HG03575 (cell line): ENCODE results near the gene STYXL1.
"Not testable (repeated sequence)": the region's sequence is repeated elsewhere in the genome, so short reads cannot be mapped to it uniquely, and the experiment has no call there.

Experiments used
- ATAC-seq: cut with Tn5 transposase; IDR thresholded peaks from one replicate; pipeline ENCODE4 v1.9.1; 2021; ENCODE audit not compliant: unreplicated experiment, insufficient number of reproducible peaks, low FRiP score; ENCODE audit errors: extremely low read depth

The STYXL1 gene

GRCh38 chr7:76069238-76069638 lies 21.4 kb upstream of the STYXL1 start:
- ATAC-seq: no peak

- no peak for ATAC-seq
Measured at GRCh38 chr7:76066716-76067503, 19.1 kb upstream of the STYXL1 start.

GRCh38 chr7:76065016-76065612 lies 17.3 kb upstream of the STYXL1 start:
- ATAC-seq: no peak

GRCh38 chr7:76064208-76064970 lies 16.6 kb upstream of the STYXL1 start:
- no peak for ATAC-seq

- no peak for ATAC-seq
Measured at GRCh38 chr7:76063525-76063924, 15.7 kb upstream of the STYXL1 start.

GRCh38 chr7:76063114-76063513 lies 15.3 kb upstream of the STYXL1 start:
- ATAC-seq: no peak

GRCh38 chr7:76062254-76062653 lies 14.5 kb upstream of the STYXL1 start:
- no peak for ATAC-seq

GRCh38 chr7:76060842-76061241 lies 13.0 kb upstream of the STYXL1 start:
- no peak for ATAC-seq

- not testable (repeated sequence) for ATAC-seq
Measured at GRCh38 chr7:76058745-76059144, 10.9 kb upstream of the STYXL1 start.

GRCh38 chr7:76057813-76058145 lies 10.0 kb upstream of the STYXL1 start:
- ATAC-seq: no peak

GRCh38 chr7:76057103-76057812 lies 9.5 kb upstream of the STYXL1 start:
- ATAC-seq: no peak

GRCh38 chr7:76056241-76056640 lies 8.4 kb upstream of the STYXL1 start:
- no peak for ATAC-seq

GRCh38 chr7:76054123-76055120 lies 6.6 kb upstream of the STYXL1 start:
- no peak for ATAC-seq

GRCh38 chr7:76053461-76053860 lies 5.7 kb upstream of the STYXL1 start:
- no peak for ATAC-seq

- not testable (repeated sequence) for ATAC-seq
Measured at GRCh38 chr7:76052681-76053080, 4.9 kb upstream of the STYXL1 start.

GRCh38 chr7:76051840-76052239 lies 4.0 kb upstream of the STYXL1 start:
- ATAC-seq: no peak

GRCh38 chr7:76050545-76050944 lies 2.7 kb upstream of the STYXL1 start:
- ATAC-seq: no peak

GRCh38 chr7:76049295-76049694 lies 1.5 kb upstream of the STYXL1 start:
- no peak for ATAC-seq

- no peak for ATAC-seq
Measured at GRCh38 chr7:76048668-76048988, 828 bp upstream of the STYXL1 start.
